ENCODE measurements around the gene PDAP1. TPM values are rescaled to one million over a fixed set of nuclear protein-coding genes. Genes with fewer than 3 reads are reported as not detected.
"Not testable (repeated sequence)": the region's sequence is repeated elsewhere in the genome, so short reads cannot be mapped to it uniquely, and the experiment has no call there.

PDAP1 gene
- total RNA-seq, 1 experiment from 2014 or later = 54.2 TPM

DNA sequence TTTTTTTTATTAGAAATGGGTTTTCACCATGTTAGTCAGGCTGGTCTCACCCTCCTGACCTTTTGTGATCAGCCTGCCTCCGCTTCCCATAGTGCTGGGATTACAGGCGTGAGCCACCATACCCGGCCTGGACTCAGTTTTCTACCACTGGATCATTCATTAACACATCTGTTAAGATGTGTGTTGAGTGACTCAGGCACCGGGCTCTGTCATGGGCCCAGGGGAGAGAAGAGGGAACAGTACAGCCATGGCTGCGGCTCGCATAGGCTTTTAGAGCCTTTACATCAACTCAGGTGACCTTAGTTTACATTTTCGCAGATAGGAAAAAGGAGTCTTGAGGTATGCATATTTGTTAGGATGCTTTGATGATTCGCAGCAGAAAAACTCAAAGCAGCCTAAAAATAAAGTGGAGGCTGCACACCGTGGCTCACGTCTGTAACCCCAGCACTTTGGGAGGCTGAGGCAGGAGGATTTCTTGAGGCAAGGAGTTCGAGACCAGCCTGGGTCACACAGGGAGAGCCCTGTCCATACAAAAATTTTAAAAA is 36.9 kb downstream of the PDAP1 start:
- in situ Hi-C loops (cut with HindIII; ENCODE audit: low pct_unique_long_range_greater_than_20kb, low sequenced_read_pairs) = no loop called here
- DNase-seq (ENCODE audit: low read depth, low spot score) = no peak

DNA sequence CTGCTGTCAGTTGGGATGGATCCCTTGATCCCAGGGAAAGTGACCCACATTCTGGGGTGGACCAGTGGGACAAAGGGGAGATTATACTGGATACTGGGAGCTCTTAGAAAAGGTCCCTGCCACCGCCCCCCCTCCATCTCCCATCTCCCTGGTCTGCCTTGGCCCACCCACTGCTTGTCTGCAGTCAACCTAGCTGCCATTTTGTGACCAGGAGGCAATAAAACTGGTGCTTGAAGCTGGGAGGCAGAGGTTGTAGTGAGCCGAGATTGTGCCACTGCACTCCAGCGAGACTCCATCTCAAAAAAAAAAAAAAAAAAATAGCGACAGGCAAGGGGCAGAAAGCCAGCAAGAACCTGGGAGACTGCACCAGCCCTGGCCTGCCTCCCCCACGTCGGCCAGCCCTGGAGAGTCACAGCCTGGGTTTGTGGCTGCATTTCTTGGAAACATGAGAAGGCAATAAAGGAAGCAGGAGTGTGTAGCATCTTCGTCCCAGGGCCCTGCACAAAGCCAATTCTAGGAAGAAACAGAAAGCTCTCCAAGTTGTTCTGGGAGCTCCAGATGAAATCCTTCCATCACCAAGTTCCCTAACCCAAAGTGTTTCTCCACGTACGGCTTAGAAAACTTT is 38.5 kb downstream of the PDAP1 start:
- in situ Hi-C loops (cut with HindIII; ENCODE audit: low pct_unique_long_range_greater_than_20kb, low sequenced_read_pairs) = no loop called here
- DNase-seq (ENCODE audit: low read depth, low spot score) = no peak

DNA sequence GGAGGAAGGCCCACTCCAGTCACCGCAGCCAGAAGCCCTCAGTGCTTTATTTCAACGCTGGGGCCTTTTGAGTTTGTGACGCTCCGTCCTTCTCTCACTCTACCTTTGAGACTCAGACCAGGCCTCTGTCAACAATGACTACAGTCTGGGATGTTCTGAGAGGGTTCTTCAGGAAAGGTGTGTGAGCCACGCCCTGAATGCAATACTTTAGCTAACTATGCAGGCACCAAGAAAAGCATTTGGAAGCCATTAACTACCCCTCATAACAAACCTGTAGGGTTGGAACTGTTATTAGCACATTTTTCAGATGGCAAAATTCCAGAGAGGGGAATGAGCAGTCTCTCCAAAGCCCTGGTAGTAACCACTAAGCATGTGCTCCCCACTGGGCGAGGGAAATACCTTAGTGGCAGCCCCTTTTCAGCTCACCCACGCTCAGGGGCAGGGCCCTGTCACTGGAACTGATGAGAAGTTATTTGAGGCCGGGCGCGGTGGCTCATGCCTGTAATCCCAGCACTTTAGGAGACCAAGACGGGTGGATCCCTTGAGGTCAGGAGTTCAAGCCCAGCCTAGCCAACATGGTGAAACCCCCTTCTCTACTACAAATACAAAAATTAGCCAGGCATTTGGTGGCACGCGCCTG is 39.5 kb downstream of the PDAP1 start:
- in situ Hi-C loops (cut with HindIII; ENCODE audit: low pct_unique_long_range_greater_than_20kb, low sequenced_read_pairs) = no loop called here
- no peak for DNase-seq (ENCODE audit: low read depth, low spot score)

DNA sequence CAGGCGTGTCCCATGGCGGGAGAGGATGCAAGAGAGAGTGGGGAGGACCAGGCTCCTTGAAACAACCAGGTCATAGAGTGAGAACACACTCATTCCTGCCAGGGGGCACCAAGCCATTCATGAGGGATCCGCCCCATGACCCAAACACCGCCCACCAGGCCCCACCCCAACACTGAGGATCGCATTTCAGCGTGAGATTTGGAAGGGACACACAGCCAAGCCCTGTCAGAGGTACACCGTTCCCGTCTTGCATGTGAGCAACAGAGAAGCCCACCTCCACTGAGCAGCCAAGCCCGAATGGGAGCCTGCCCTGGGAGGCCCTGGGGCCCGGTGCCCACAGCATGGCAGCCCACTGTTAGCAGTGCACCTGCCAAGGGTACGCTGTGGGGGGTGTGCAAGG is 41.8 kb downstream of the PDAP1 start:
- DNase-seq (ENCODE audit: low read depth, low spot score) = no peak
- in situ Hi-C loops (cut with HindIII; ENCODE audit: low pct_unique_long_range_greater_than_20kb, low sequenced_read_pairs) = no loop called here

DNA sequence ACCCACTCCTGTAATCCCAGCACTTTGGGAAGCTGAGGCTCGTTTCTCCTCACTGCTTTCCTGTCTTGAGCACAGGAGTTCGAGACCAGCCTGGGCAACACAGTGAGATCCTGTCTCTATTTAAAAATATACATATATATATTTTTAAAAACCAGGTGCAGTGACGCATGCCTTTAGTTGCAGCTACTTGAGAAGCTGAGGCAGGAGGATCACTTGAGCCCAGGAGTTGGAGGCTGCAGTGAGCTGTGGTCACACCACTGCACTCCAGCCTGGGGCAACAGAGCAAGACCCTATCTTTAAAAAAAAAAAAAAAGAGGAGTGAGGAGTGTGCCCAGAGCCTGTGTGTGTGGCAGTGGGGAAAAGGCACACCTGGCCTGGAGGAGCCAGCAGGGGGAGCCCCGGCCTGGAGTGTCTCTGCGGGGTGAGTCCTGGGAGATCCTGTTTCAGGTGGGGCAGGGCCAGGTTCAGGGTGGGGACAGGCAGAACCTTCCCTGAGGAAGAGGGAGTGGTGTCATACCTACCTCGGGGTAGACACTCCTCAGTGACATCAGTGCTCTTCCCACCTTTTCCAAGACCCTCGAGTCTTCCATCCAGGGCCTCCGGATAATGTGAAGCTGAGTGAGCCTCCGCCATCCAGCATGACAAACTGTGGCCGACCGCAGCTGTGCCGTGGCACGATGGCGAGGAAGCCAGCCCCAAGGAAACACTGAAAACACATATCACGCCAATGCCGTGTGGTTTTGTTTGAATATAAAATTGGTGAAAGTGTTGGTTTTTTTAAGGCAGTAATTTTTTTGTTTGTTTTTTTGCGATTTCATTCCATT is 42.9 kb downstream of the PDAP1 start:
- DNase-seq (ENCODE audit: low read depth, low spot score) = peak; percentile 64
- in situ Hi-C loops (cut with HindIII; ENCODE audit: low pct_unique_long_range_greater_than_20kb, low sequenced_read_pairs) = no loop called here

DNA sequence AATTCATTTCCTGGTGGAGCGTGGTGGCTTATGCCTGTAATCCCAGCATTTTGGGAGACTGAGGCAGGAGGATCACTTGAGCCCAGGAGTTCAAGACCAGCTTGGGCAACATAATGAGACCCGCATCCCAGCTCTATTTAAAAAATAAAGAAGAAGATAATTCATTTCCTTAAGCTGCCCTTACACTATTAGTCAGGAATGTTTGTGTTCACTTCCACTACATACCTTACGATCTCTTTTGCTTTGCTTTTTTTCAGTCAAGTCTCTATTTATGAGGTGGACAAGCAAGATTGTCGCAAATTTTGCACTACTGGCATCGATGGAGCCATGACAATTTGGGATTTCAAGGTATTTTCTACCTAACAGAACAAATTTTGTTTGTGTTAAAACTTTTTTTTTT is 45.1 kb downstream of the PDAP1 start:
- in situ Hi-C loops (cut with HindIII; ENCODE audit: low pct_unique_long_range_greater_than_20kb, low sequenced_read_pairs) = no loop called here
- no peak for DNase-seq (ENCODE audit: low read depth, low spot score)

DNA sequence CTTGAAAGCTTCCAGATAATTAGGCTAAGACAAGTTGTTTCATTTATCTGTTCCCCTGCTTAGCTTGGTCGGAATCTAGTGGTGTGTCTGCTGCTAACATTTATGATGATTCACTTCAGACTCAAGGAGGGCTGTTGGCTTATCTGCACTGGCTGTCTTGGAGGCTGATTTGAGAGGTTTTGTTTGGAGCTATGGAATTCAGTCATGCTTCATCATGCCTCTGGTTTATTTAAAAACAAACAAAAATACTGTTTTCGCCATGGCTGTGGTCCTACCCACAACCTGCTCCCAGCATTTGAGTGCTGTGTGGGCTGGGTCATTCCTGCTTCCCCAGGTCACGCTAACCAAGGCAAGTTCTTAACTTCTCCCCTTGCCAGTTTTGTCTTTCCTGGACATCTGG is 45.6 kb downstream of the PDAP1 start:
- no peak for DNase-seq (ENCODE audit: low read depth, low spot score)
- in situ Hi-C loops (cut with HindIII; ENCODE audit: low pct_unique_long_range_greater_than_20kb, low sequenced_read_pairs) = no loop called here

DNA sequence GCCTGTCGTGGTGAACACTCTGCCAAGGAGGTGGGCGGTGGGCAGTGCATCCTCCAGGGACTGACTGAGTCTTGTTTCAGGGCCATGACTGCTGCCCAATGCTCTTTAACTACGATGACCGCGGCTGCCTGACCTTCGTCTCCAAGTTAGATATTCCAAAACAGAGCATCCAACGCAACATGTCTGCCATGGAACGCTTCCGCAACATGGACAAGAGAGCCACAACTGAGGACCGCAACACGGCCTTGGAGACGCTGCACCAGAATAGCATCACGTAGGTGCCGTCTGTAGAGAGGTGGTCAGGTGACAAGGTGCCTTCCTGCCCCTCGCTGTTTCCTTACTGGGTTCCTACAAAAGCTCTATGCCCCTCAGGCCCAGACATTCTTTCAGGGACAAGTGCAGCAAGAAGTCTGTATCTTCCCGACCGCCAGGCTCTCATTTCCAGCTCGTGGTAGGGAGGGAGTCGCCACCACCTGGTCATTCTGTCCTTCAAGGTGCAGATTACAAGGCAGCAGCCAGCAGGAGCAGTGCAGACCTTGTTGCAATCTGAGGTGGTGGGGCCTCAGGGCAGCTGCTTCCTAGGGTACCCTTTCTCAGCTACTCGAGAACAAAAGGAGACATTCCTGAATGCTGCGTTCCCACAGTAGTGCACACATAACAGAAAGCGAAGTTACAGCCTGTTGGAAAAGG is 48.8 kb downstream of the PDAP1 start:
- no peak for DNase-seq (ENCODE audit: low read depth, low spot score)
- in situ Hi-C loops (cut with HindIII; ENCODE audit: low pct_unique_long_range_greater_than_20kb, low sequenced_read_pairs) = no loop called here

DNA sequence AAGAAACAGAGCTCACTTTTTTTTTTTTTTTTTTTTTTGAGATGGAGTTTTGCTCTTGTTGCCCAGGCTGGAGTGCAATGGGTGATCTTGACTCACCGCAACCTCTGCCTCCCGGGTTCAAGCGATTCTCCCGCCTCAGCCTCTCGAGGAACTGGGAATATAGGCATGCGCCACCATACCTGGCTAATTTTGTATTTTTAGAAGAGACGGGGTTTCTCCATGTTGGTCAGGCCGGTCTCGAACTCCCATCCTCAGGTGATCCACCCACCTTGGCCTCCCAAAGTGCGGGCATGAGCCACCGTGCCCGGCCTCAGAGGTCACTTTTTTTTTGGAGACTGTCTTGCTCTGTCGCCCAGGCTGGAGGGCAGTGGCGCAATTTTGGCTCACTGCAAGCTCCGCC is 49.9 kb downstream of the PDAP1 start:
- DNase-seq (ENCODE audit: low read depth, low spot score); in situ Hi-C loops (cut with HindIII; ENCODE audit: low pct_unique_long_range_greater_than_20kb, low sequenced_read_pairs): not testable (repeated sequence)

DNA sequence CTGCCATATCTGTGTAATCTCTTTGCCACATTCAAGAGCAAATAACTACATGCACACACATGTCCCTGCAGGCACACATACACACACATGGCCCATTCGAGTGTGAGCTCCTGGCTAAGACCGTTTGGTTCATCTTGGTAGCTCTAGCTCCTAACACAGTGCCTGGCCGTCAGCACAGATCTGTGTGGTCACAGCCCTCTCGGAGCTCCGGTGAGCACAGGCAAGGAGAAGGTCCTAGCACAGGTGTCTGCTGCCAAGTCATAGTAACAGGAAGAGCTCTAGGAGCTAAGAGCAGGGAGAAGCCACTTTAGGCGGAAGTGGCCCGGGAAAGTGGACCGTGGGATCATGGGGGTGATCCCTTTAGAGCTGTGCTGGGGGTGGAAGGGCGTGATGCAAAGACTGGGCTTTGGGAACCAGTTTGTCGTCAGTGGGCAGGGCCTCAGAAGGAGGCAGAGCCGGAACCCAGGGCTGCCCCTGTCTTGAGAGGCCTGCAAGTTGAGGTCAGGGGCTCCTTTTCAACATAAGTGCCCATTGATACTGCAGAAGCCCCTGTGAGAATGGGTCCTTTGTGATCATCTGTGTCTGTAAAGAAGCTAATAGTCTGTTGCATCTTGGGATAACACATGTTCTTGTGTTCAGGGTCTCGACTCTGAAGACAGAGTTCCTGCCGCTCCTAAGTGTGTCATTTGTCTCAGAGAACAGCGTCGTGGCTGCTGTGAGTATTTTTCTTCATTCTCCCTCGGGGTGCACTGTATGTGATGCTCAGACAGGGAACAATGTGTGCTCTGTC is 50.5 kb downstream of the PDAP1 start:
- in situ Hi-C loops (cut with HindIII; ENCODE audit: low pct_unique_long_range_greater_than_20kb, low sequenced_read_pairs) = no loop called here

DNA sequence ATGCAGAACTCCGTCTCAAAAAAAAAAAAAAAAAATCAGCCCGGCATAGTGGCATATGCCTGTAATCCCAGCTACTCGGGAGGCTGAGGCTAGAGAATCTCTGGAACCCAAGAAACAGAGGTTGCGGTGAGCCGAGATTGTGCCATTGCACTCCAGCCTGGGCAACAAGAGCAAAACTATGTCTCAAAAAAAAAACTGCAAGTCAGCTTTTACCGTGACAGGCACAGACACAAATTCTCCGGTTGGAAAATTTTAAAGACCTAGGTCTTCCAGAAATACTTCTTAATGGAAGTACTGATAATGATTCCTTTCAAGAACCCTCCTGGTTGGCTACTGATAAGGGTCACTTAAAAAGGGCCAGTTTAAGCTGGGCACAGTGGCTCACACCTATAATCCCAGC is 53.3 kb downstream of the PDAP1 start:
- in situ Hi-C loops (cut with HindIII; ENCODE audit: low pct_unique_long_range_greater_than_20kb, low sequenced_read_pairs) = no loop called here
- DNase-seq (ENCODE audit: low read depth, low spot score) = no peak

More for the DNA sequence above, 50.5 kb downstream of the PDAP1 start:
- DNase-seq (ENCODE audit: low read depth, low spot score) = peak; percentile 100

DNA sequence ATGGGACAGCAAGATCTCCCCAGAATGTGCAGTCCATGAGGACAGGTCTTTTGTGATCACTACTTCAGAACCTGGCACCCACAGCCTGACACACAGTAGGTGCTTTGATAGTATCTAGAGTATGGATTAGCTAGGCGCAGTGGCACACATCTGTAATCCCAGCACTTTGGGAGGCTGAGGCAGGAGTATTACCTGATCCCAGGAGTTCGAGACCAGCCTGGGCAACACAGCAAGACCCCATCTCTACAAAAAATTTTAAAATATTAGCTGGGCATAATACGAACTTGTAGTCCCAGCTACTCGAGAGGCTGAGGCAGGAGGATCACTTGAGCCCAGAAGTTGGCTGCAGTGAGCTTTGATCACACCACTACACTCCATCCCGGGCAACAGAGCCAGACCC is 56.1 kb downstream of the PDAP1 start:
- DNase-seq (ENCODE audit: low read depth, low spot score) = no peak
- in situ Hi-C loops (cut with HindIII; ENCODE audit: low pct_unique_long_range_greater_than_20kb, low sequenced_read_pairs) = no loop called here

DNA sequence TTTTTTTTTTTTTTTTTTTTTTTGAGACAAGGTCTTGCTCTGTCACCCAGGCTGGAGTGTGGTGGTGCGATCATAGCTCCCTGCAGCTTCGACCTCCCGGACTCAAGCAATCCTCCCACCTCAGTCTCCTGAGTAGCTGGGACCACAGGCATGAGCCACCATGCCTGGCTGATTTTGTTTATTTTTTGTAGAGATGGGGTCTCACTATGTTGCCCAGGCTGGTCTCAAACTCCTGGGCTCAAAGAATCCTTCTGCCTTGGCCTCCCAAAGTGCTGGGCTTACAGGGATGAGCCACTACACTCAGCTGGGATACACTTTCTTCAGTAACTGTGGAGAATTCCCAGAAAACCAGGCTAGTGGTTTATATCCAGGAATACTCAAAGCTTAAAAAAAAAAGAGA is 57.8 kb downstream of the PDAP1 start:
- DNase-seq (ENCODE audit: low read depth, low spot score); in situ Hi-C loops (cut with HindIII; ENCODE audit: low pct_unique_long_range_greater_than_20kb, low sequenced_read_pairs): not testable (repeated sequence)

Other genes starting within 250 kb of the PDAP1 start
- not detected in 2 replicates for gene KPNA7, start 200.5 kb downstream of the PDAP1 start, total RNA-seq (2014; rRNA removed; shearing (Covaris generic))
- gene MYH16, start 135.8 kb downstream of the PDAP1 start, total RNA-seq (2014; rRNA removed; shearing (Covaris generic)) = not detected in 2 replicates
- 317 and 342 TPM in 2 replicates for gene ARPC1A, start 82.7 kb downstream of the PDAP1 start, total RNA-seq (2014; rRNA removed; shearing (Covaris generic))
- 1,635 and 1,714 TPM in 2 replicates for gene ARPC1B, start 33.9 kb downstream of the PDAP1 start, total RNA-seq (2014; rRNA removed; shearing (Covaris generic))
- 228 and 236 TPM in 2 replicates for gene BUD31, start 372 bp upstream of the PDAP1 start, total RNA-seq (2014; rRNA removed; shearing (Covaris generic))
- 17.4 and 18.4 TPM in 2 replicates for gene PTCD1, start 30.2 kb upstream of the PDAP1 start, total RNA-seq (2014; rRNA removed; shearing (Covaris generic))
- gene CPSF4, start 30.3 kb upstream of the PDAP1 start, total RNA-seq (2014; rRNA removed; shearing (Covaris generic)) = 48.8 and 53.7 TPM in 2 replicates
- 998 and 1,034 TPM in 2 replicates for gene ATP5MF, start 57.6 kb upstream of the PDAP1 start, total RNA-seq (2014; rRNA removed; shearing (Covaris generic))
- gene ZNF789, start 64.3 kb upstream of the PDAP1 start, total RNA-seq (2014; rRNA removed; shearing (Covaris generic)) = 14.2 and 15.9 TPM in 2 replicates
- gene ZNF394, start 91.7 kb upstream of the PDAP1 start, total RNA-seq (2014; rRNA removed; shearing (Covaris generic)) = 36.5 and 40.5 TPM in 2 replicates
- 24.6 and 26.2 TPM in 2 replicates for gene ZKSCAN5, start 96.1 kb upstream of the PDAP1 start, total RNA-seq (2014; rRNA removed; shearing (Covaris generic))
- 16.5 and 19.5 TPM in 2 replicates for gene FAM200A, start 143.5 kb upstream of the PDAP1 start, total RNA-seq (2014; rRNA removed; shearing (Covaris generic))
- gene ZNF655, start 150.0 kb upstream of the PDAP1 start, total RNA-seq (2014; rRNA removed; shearing (Covaris generic)) = 105 and 110 TPM in 2 replicates
- 0.53 TPM in 1 of 2 replicates, not detected in the other for gene TMEM225B, start 189.7 kb upstream of the PDAP1 start, total RNA-seq (2014; rRNA removed; shearing (Covaris generic))
- gene ZSCAN25, start 208.3 kb upstream of the PDAP1 start, total RNA-seq (2014; rRNA removed; shearing (Covaris generic)) = 16.9 and 18.2 TPM in 2 replicates

All from SK-MEL-5 (cell line).